Large intestine (tissue), 3 donors: ENCODE measurements around the gene ZNF664. TPM values are rescaled to one million over a fixed set of nuclear protein-coding genes. Genes with fewer than 3 reads are reported as not detected.

Experiments
- DNase-seq, 2 donors: peaks; one replicate each; pipeline versions ENCODE4 v3.0.0 to v3.0.0-alpha.2; 2013
- H3K27ac ChIP-seq: one replicate; pipeline ENCODE4 v1.5.1; 2013; ENCODE audit warnings: low read length
- H3K27me3 ChIP-seq: 2 replicates; pipeline ENCODE4 v1.6.1; 2013; ENCODE audit warnings: low read length; ENCODE audit not compliant: control insufficient read depth, insufficient read depth
- H3K36me3 ChIP-seq: 2 replicates; pipeline ENCODE4 v1.6.1; 2013; ENCODE audit warnings: low read length; ENCODE audit not compliant: control insufficient read depth, insufficient read depth
- H3K4me1 ChIP-seq: one replicate; pipeline ENCODE4 v1.6.1; 2013; ENCODE audit warnings: low read length; ENCODE audit not compliant: control insufficient read depth, insufficient read depth
- H3K4me3 ChIP-seq: one replicate; pipeline ENCODE4 v1.5.1; 2013; ENCODE audit warnings: low read length
- H3K9me3 ChIP-seq: one replicate; pipeline ENCODE4 v1.6.1; 2013; ENCODE audit warnings: mild to moderate bottlenecking, low read depth, low read length, moderate library complexity; ENCODE audit not compliant: control insufficient read depth
- WGBS: methylation state at CpG from one replicate; pipeline ENCODE4 v1.1.5; 2013; ENCODE audit warnings: low lambda C conversion rate; ENCODE audit not compliant: insufficient coverage; 5-methylcytosine and 5-hydroxymethylcytosine counted together
- polyA plus RNA-seq: library from polyadenylated mRNA; unstranded; fragments of 120-200 nt; gene quantifications from one replicate; pipeline ENCODE4 v1.2.1, GENCODE V29; 2013

ZNF664 gene
- polyA plus RNA-seq, 1 donor = 138 TPM

GRCh38 chr12:123989753-123990152 is 16.7 kb downstream of the ZNF664 start:
- no CpG with 5 or more reads among the region's 1 CpG for WGBS
- DNase-seq = no peak
- Histone ChIP-seq H3K9me3 (no peaks in the 10 kb centered on the region), H3K27ac (peak overlapping the region; percentile 90), H3K27me3 (no peaks in the 10 kb centered on the region), H3K4me3 (no peak overlapping the region), H3K36me3 (peaks cover 35% of the 10 kb centered on the region), H3K4me1 (peaks cover 77% of the 10 kb centered on the region)

GRCh38 chr12:123990511-123990910 is 17.5 kb downstream of the ZNF664 start:
- H3K4me3 ChIP-seq = no peak overlapping the region
- peaks cover 35% of the 10 kb centered on the region for H3K36me3 ChIP-seq
- peak overlapping the region; percentile 90 for H3K27ac ChIP-seq
- whole genome bisulfite sequencing = 30% methylated on average over 2 of the region's 4 CpGs
- peaks cover 81% of the 10 kb centered on the region for H3K4me1 ChIP-seq
- DNase-seq = peak; percentile 59 to 81
- no peaks in the 10 kb centered on the region for H3K27me3 ChIP-seq
- no peaks in the 10 kb centered on the region for H3K9me3 ChIP-seq

GRCh38 chr12:123991372-123991951 is 18.4 kb downstream of the ZNF664 start:
- peaks cover 83% of the 10 kb centered on the region for H3K4me1 ChIP-seq
- no peak overlapping the region for H3K4me3 ChIP-seq
- H3K27me3 ChIP-seq = no peaks in the 10 kb centered on the region
- DNase-seq = peak in 1 of 2 donors; percentile 82
- WGBS = 25% methylated on average over 1 of the region's 2 CpGs
- H3K27ac ChIP-seq = peak overlapping the region; percentile 90
- peaks cover 37% of the 10 kb centered on the region for H3K36me3 ChIP-seq
- no peaks in the 10 kb centered on the region for H3K9me3 ChIP-seq

- no peak overlapping the region for H3K4me3 ChIP-seq
- H3K9me3 ChIP-seq = no peaks in the 10 kb centered on the region
- peak overlapping the region; percentile 90 for H3K27ac ChIP-seq
- H3K27me3 ChIP-seq = no peaks in the 10 kb centered on the region
- H3K4me1 ChIP-seq = peaks cover 82% of the 10 kb centered on the region
- peaks cover 38% of the 10 kb centered on the region for H3K36me3 ChIP-seq
- DNase-seq = no peak
- WGBS = 44% methylated on average over 2 of the region's 8 CpGs
These were observed 19.3 kb downstream of the ZNF664 start for GRCh38 chr12:123992118-123992825.

GRCh38 chr12:123995023-123995748 is 22.2 kb downstream of the ZNF664 start:
- 100% methylated on average over 1 of the region's 7 CpGs for WGBS
- no peak for DNase-seq

GRCh38 chr12:123996581-123996980 is 23.6 kb downstream of the ZNF664 start:
- H3K4me3 ChIP-seq = no peak overlapping the region
- WGBS = no CpG with 5 or more reads among the region's 6 CpGs
- peaks cover 43% of the 10 kb centered on the region for H3K36me3 ChIP-seq
- no peak overlapping the region for H3K27ac ChIP-seq
- DNase-seq = no peak
- H3K27me3 ChIP-seq = no peaks in the 10 kb centered on the region
- peaks cover 59% of the 10 kb centered on the region for H3K4me1 ChIP-seq
- H3K9me3 ChIP-seq = no peaks in the 10 kb centered on the region

More at GRCh38 chr12:123995023-123995748, 22.2 kb downstream of the ZNF664 start:
- peaks cover 68% of the 10 kb centered on the region for H3K4me1 ChIP-seq
- no peaks in the 10 kb centered on the region for H3K27me3 ChIP-seq
- no peaks in the 10 kb centered on the region for H3K9me3 ChIP-seq
- no peak overlapping the region for H3K27ac ChIP-seq
- H3K36me3 ChIP-seq = peaks cover 35% of the 10 kb centered on the region
- no peak overlapping the region for H3K4me3 ChIP-seq

GRCh38 chr12:123997033-123997822 is 24.2 kb downstream of the ZNF664 start:
- peaks cover 49% of the 10 kb centered on the region for H3K36me3 ChIP-seq
- no peaks in the 10 kb centered on the region for H3K27me3 ChIP-seq
- peaks cover 57% of the 10 kb centered on the region for H3K4me1 ChIP-seq
- WGBS = 100% methylated on average over 1 of the region's 6 CpGs
- H3K4me3 ChIP-seq = no peak overlapping the region
- DNase-seq = no peak
- no peaks in the 10 kb centered on the region for H3K9me3 ChIP-seq
- H3K27ac ChIP-seq = no peak overlapping the region

GRCh38 chr12:123997908-123998307 is 24.9 kb downstream of the ZNF664 start:
- no peak for DNase-seq
- 100% methylated on average over 1 of the region's 5 CpGs for WGBS
- Histone ChIP-seq H3K27ac (no peak overlapping the region), H3K9me3 (no peaks in the 10 kb centered on the region), H3K36me3 (peaks cover 43% of the 10 kb centered on the region), H3K27me3 (no peaks in the 10 kb centered on the region), H3K4me1 (peaks cover 53% of the 10 kb centered on the region), H3K4me3 (no peak overlapping the region)

- no peak for DNase-seq
- no peak overlapping the region for H3K27ac ChIP-seq
- H3K36me3 ChIP-seq = peaks cover 40% of the 10 kb centered on the region
These were observed 25.5 kb downstream of the ZNF664 start for GRCh38 chr12:123998344-123998990.

More at GRCh38 chr12:123998344-123998990, 25.5 kb downstream of the ZNF664 start:
- Histone ChIP-seq H3K9me3 (no peaks in the 10 kb centered on the region), H3K27me3 (no peaks in the 10 kb centered on the region), H3K4me3 (no peak overlapping the region), H3K4me1 (peaks cover 50% of the 10 kb centered on the region)
- no CpG with 5 or more reads among the region's 2 CpGs for WGBS
